Jurkat, Clone E6-1 (cell line): ENCODE results near the gene PRKAG2.
"Not testable (repeated sequence)": the region's sequence is repeated elsewhere in the genome, so short reads cannot be mapped to it uniquely, and the experiment has no call there.

Source experiments
- DNase-seq: peaks from one replicate; pipeline ENCODE4 v3.0.0-alpha.2; 2011; ENCODE audit warnings: low read depth, low spot score
- H3K4me3 ChIP-seq: 2 replicates; pipeline ENCODE4 v1.5.1; 2011; ENCODE audit warnings: mild to moderate bottlenecking, low read length, control low read depth, moderate library complexity

Gene PRKAG2

DNA sequence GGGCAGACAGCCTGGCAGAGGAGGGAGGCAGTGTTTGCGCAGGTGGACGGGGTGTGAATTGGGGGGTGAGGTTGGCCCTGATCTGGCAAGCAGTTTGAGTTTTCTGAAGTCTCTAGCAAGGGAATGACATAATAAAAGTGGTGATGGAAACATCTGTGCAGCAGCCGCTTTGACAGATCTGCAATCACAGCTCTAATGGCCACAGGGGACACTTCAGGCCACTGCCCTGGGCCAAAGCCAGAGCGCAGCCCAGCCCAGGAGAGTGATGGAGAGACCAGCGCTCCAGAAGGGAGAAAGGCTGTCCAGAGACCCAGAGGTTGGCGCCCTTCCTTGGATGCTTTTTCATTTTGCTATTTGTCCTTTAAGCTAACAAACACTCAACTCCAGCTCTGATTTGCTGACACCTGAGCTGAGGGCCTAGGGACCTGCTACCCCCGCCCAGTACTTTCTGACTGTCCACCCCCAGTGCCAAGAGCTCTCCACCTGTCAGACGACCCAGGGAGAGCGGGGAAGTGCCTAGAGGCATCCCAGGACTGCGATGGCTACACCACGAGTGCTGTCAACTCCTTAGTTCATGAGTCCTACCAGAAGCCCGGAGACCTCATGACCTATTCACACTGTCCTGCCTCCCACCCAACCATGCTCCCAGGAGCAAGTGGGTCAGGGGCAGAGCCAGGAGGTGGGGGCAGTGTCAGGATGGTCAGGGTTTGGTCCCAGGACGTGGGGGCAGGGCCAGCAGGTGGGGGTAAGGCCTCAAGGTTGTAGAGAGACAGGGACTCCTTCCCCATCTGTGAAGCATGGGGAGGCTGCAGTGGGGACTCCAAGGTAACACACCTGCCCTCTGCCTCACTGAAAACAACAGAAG is 112.6 kb downstream of the PRKAG2 start:
- no peak for DNase-seq
- no peak overlapping the region for H3K4me3 ChIP-seq

DNA sequence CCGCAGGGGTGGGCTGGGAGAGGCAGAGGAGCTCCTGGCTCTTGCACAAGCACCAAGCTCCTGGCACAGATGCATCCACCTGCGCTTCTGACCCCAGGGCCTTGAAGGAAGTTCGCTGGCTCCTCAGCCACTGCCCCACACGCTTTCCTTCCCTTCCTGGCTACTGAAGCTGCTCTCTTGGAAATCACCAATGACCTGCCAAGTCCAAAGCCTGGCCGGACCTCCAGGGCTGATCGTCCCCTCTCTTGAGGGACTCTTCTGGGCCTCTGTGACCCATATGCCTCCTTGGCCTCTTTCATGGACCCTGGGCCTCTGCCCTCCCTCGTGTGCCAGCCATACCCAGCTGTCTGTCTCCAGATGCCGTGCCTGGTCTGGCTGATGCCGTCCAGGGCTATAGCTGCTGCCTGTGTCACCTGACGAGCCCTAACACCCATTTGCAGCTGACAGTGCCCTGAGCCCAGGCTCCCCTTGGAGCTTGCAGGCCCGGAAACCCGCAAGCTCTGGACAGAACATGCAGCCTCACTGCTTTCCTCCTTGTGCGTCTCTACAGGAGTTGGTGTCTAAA is 113.4 kb downstream of the PRKAG2 start:
- DNase-seq, result no peak
- no peak overlapping the region for H3K4me3 ChIP-seq

- no peak for DNase-seq
- no peak overlapping the region for H3K4me3 ChIP-seq
Observed at GRCh38 chr7:151762583-151763245, 114.2 kb downstream of the PRKAG2 start.

- DNase-seq, result no peak
- H3K4me3 ChIP-seq, result no peak overlapping the region
Observed at GRCh38 chr7:151761957-151762356, 115.0 kb downstream of the PRKAG2 start.

DNA sequence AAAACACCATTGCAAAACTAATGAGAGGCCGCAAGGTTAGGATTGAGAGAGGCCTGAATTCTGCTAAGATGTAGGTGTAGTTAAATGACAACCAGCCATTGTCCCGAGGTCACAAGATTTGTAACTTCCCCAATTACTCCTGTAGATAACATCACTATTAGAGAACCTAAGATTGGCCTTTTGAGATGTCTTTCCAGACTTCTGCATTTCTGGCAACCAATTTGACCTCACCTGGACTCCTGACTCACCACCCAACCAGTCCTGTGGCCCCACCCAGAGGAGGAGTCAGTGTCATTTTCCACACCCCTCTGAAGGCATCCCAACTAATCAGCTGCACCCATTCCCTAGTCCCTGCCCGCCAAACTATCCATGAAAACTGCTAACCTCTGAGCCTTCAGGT is 115.7 kb downstream of the PRKAG2 start:
- no peak for DNase-seq
- H3K4me3 ChIP-seq, result no peak overlapping the region

DNA sequence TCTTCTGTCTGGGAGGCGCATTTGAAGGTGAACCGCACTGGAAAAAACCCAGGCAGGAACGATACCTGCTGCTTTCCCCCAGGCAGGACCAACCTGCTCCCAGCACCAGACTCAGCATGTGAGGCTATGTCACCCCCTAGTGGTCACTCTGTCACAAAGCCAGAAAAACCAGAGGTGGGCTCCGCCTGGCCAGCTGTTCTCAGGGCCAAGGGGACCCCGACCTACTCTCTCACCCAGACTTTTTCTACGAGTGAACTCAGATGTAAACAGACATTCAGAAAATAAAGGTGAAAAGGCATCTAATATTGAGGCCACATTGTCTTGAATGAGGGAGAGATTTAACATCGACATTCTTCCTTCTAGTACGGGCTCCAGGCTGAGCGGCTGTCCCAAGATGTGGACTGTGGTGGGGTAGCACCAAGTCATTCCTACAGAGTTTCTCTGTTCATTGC is 117.3 kb downstream of the PRKAG2 start:
- no peak overlapping the region for H3K4me3 ChIP-seq
- peak; percentile 49 for DNase-seq

DNA sequence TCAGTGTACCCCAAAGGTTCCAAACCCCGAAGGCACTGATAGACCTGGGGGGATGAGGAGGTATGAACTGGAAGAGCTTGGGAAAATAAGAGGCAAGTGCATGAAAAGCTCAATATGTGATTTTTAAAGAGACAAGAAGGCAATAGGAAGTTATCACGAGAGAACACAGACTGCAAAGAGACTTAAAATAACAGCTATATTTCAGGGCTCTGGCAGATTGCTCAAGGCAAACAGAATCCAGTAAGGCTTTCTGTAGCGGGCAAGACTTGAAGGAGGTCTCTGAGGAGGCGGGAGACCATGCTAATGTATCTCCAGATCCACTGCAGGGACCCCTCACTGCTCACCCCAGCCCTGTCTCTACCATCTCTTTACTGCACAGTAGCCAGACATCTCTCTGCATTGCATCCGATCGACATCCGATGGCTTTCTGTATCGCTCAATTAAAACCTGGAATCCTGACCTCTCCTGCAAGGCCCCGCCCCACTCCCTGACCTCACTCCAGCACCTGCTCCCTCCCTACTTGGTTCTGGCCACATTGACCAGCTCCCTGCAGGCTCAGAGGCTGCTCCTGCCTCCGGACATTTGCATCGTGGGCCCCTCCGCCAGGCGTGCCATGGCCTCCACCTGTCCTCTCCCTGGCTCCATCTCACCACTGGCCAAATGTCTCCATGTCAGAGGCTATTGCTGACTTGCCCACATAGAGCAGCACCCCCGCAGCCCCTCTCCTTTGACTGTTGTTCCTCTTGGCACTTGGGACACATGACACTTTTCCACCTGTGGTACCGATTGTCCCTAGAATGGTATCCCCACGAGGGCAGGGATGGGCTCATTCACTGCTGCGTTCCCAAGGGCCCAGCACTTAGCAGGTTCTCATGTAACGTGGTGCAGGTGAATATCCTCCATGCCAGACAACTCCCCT is 118.0 kb downstream of the PRKAG2 start:
- H3K4me3 ChIP-seq, result no peak overlapping the region
- DNase-seq, result no peak

DNA sequence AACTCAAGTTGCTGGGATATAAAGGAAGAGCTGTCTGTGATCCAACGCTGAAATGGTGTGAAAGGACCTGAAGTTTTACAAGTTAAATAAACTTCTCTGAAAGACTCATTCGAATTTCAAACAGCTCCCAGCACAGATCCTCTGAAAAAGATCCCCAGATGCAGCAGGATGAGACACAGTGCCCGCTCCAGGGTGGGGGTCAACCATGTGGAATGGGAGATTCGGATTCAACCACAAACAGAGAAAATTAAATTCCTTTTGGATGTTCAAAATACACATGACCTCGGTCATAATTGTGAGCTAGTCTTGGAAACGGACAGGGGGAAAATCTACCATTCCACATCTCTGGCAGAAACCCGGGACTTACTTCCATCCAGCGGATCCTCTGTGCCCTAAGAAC is 119.6 kb downstream of the PRKAG2 start:
- no peak overlapping the region for H3K4me3 ChIP-seq
- no peak for DNase-seq

- H3K4me3 ChIP-seq, result no peak overlapping the region
- DNase-seq, result no peak
Observed at GRCh38 chr7:151756866-151757265, 120.0 kb downstream of the PRKAG2 start.

- peak overlapping the region; percentile 3; the same call in 1 of the 2 replicates for H3K4me3 ChIP-seq
- peak; percentile 74 for DNase-seq
Observed at GRCh38 chr7:151756076-151756731, 120.7 kb downstream of the PRKAG2 start.

DNA sequence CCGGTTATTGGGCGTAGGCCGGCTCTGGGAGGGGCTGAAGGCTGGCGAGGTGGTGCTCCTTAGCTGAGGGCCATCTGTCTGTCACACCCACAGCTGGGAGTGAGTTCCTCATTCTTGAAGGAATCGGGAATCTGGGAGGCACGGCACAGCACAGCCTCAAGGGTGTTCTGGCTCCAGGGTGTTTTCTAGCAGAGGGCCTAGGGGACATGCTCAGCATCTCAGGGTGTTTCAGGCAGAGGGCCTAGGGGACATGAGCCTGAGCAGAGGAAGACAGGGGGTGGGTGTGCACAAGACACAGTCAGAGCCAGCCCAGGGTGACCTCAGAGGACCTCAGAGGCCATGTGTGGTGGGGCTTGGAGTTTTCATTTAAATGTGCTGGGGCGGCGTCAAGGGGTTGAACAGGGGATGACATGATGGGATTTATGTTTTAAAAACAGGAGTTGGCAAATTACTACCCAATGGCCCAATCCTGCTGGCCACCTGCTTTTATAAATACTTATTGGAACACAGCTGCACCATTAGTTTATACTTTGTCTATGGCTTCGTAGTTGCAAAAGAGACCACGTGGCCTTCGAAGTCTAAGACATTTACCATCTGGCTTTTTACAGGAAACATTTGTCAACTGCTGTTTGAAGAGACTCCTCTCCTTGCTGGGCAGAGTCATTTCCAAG is 121.6 kb downstream of the PRKAG2 start:
- H3K4me3 ChIP-seq, result no peak overlapping the region
- no peak for DNase-seq

DNA sequence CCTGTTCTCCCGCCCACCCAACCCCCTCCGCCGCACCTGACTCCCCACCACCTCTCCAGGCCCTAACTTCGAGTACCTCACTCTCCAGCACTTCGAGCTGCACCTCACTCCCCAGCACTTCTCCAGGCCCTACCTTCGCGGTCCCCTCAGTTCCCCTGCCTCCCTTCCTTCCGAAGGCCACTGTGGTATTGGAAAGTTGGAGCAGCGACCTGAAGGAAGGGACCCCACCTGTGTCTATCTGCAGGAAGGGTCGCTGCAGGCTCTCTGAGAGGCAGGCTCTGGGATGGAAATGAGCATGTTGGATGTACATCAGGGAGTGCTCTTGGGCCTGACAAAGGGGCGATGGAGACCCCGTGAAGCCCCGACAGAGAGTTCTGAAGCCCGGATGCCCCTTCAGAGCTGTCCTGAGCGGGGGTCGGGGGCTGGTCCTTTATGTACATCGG is 122.2 kb downstream of the PRKAG2 start:
- H3K4me3 ChIP-seq, result no peak overlapping the region
- DNase-seq, result no peak

- H3K4me3 ChIP-seq, result no peak overlapping the region
- DNase-seq, result no peak
Observed at GRCh38 chr7:151754142-151754590, 122.7 kb downstream of the PRKAG2 start.

GRCh38 chr7:151752816-151753595 is 123.9 kb downstream of the PRKAG2 start:
- no peak overlapping the region for H3K4me3 ChIP-seq
- no peak for DNase-seq

DNA sequence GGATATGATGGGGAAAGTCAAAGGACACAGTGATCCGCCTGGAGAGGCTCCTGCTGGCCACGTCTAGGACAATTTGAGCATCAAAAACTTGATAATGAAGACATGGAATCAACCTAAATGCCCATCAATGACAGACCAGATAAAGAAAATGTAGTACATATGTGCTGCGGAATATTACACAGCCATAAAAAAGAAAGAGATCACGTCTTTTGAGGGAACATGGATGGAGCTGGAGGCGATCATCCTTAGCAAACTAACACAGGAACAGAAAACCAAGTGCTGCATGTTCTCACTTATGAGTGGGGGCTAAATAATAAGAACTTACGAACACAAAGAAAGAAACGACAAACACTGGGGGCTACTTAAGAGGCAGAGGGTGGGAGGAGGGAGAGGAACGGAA is 124.9 kb downstream of the PRKAG2 start:
- no peak for DNase-seq

DNA sequence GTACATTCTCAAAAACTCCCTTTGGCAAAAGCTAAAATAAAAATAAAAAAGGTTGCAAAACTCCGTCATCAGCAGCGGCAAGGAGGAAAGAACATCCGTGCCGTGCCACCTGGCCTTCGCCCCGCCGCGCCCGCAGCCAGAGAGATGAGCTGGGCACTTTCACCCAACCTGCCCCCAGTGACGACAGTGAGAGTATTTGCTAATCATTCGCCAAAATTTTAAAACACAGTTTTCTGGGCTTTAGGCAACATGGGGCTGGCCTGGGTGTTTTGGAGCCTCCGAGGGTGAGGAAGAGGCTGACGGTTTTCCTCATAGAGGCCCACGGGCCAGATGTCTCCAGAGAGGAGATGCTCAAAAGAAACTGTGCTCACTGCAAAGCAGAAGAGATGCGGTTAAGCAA is 128.2 kb downstream of the PRKAG2 start:
- no peak for DNase-seq
- no peak overlapping the region for H3K4me3 ChIP-seq

More for the DNA sequence above, 124.9 kb downstream of the PRKAG2 start:
- H3K4me3 ChIP-seq, result no peak overlapping the region

GRCh38 chr7:151748021-151748420 is 128.9 kb downstream of the PRKAG2 start:
- not testable (repeated sequence) for DNase-seq, H3K4me3 ChIP-seq
